ENCODE measurements around the gene RAD51. TPM values are rescaled to one million over a fixed set of nuclear protein-coding genes. Genes with fewer than 3 reads are reported as not detected.

RAD51 gene
- total RNA-seq, 4 donors from 2014 or later: 0.88 to 5.8 (median 3.1) TPM; not detected in 1

DNA sequence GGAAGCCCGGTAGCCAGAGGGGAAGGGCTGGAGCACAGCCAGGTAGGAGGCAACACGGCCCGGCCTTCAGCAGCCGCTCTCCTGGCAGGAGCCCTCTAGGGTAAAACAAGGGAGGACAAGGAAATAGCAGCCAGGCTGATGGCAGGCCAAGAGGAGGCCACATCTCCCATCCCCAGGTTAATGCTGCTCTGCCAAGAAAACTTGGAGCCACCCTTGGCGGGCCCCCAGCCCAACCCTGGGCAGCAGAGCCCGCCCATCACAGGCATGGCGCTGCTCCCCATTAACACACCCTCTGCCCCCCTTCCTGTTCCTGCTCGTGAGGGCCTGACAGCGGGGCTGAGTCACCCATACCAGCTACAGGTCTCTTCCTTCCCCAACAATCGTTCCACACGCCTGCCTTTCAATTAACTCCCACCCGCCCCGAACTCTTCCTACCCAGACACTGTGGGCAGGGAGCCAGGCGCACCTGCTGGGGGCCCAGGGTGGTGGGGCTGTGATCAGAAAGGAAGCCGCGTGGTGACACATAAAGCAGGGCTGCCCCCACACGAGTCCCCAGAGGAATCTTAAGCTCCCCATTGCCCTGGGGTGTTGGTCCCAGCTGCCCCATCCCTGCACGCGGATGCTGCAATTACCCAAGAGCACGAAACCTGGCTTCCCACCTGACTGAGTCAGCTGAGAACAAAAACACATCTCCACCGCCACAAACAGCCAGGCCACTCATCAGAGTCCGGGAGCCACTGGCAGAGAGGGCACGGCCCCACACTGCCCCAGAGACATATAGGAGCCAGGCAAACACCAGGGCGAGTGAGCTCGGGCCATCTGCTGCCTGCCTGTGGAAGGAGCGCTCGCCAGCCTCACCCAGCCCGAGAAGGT lies 74.5 kb downstream of the RAD51 start, which contains the start of gene C15orf62:
Gene C15orf62, plus strand, starts transcription at position 707 of the 873 bp plus-strand sequence. CDS start 516 bp downstream, outside the sequence.
- TF ChIP-seq, protein P1, sequence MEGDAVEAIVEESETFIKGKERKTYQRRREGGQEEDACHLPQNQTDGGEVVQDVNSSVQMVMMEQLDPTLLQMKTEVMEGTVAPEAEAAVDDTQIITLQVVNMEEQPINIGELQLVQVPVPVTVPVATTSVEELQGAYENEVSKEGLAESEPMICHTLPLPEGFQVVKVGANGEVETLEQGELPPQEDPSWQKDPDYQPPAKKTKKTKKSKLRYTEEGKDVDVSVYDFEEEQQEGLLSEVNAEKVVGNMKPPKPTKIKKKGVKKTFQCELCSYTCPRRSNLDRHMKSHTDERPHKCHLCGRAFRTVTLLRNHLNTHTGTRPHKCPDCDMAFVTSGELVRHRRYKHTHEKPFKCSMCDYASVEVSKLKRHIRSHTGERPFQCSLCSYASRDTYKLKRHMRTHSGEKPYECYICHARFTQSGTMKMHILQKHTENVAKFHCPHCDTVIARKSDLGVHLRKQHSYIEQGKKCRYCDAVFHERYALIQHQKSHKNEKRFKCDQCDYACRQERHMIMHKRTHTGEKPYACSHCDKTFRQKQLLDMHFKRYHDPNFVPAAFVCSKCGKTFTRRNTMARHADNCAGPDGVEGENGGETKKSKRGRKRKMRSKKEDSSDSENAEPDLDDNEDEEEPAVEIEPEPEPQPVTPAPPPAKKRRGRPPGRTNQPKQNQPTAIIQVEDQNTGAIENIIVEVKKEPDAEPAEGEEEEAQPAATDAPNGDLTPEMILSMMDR (IDR thresholded peaks at IDR 0.05; ENCODE audit: low read depth): no peak

DNA sequence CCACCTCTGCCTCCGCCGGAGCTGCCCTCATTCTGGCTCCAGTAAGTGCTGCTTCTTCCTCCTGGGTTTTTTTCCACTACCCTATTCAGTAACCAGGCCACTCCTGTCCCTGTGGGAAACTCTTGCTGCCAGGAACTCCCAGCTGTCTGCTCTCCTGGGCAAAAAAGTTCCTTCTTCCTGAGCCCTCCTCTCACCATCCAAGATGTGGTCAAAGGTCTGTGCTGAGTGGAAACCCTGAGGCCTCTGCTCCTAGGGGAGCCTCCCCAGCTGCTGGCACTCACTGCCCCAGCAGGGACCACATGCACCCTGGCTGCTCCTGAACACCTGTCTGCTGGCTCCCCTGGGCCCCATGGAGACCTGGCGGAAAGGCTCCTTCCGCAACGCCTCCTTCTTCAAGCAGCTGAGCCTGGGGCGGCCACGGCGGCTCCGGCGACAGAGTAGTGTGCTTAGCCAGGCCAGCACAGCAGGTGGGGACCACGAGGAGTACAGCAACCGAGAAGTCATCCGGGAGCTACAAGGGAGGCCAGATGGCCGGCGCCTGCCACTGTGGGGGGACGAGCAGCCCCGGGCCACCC lies 75.3 kb downstream of the RAD51 start:
- TF ChIP-seq, protein P1 (IDR thresholded peaks at IDR 0.05; ENCODE audit: low read depth): no peak

DNA sequence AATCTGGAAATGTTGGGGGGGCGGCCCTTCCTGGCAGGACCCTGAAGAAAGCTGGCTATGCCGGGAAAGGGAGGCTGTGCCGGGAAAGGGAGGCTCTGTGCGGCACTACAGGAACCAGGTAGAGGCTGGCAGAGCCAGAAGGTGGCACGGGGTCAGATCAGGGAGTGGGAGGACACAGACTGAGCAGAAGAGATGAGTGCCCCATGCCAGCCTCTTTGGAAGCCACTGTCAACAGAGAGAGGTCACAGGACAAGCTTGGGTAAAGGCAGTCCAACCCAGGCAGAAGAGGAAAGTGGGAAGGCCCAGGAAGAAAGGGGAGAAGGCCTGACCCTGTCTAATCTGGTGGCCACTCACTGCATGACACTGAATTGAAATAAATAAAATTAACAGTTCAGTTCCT lies 76.3 kb downstream of the RAD51 start:
- TF ChIP-seq, protein P1 (IDR thresholded peaks at IDR 0.05; ENCODE audit: low read depth): no peak

DNA sequence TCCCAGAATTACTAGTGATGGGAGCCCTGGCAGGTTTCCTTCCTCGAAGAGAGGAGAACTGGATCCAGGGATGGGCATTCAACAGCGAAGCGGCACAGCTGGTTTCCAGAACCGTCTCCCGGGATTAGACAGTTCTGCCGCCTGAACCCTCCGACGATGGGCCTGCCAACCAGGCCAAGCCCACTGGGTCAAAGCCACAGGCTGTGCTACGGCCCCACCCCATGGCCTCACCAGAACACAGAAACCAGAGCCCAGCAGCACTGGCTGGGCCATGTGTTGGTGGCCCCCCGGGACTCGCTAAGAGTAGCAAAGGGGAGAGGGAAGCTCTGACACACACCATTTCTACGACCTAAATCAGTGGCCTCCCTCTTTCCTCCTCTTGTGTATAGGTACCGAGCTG lies 77.0 kb downstream of the RAD51 start:
- TF ChIP-seq, protein P1 (IDR thresholded peaks at IDR 0.05; ENCODE audit: low read depth): no peak

DNA sequence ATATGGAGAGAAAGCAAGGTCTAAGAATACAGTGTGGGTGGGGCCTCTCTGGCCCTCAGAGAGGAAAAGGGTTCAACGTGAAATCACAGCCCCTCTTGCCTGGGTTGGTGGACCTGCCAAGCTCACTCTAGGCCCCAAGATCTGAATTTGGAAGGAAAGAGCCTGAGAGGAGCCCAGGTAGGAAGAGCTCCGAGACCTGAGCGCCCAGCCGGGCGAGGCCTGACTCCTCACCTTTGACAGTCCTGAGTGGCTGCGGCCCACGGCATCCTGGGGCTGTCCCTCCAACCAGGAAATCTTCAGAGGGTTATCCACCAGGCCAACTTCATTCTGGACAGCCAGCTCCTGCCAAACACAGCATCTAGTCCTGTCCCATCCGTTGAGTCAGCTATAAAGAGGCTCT lies 78.5 kb downstream of the RAD51 start:
- TF ChIP-seq, protein P1 (IDR thresholded peaks at IDR 0.05; ENCODE audit: low read depth): no peak

DNA sequence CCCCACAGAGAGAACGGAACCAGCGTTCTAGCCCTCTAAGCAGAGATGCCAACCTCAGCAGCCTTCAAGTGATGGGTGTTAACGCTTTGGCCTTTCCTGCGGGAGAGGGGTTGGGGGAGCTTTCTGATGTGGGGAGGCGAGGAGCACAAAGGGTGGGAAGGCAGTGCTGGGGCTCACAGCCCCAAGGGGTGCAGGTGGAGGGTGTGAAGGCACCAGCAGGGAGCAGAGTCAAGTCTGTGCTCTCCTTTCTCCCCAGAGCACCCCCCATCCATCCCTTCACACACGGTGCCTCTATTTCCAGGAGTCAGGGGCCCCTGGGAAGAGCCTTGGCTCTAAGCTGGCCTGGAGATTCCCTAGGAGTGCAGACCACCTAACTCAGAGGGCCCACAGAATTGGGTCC lies 78.9 kb downstream of the RAD51 start:
- TF ChIP-seq, protein P1 (IDR thresholded peaks at IDR 0.05; ENCODE audit: low read depth): no peak

DNA sequence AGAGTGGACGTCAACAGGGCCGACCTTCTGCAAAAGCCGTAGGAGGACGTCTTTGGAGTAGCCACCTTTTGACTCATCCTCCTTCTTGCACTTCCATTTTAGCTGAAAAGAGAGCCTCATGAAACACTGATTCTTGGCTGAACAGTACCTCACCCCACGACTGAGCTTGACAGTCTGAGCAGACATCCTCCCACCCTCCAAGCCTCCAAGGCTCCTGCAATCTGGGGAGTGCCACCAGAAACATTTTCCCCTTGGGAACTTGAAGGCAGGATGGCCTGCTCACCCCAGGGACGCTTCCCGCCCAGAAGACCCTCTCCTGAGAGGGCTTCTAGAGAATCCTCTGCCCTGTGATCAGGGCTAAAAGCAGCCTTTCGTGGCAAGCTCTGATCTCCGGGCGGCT lies 80.0 kb downstream of the RAD51 start:
- TF ChIP-seq, protein P1 (IDR thresholded peaks at IDR 0.05; ENCODE audit: low read depth): no peak
